ENCODE data around the gene ZNF467.

ZNF467 gene

GRCh38 chr7:149770728-149771636 lies 2.4 kb downstream of the ZNF467 start:
- no peak for DNase-seq (ENCODE audit: low spot score)

- DNase-seq (ENCODE audit: low spot score) = no peak
Observed at GRCh38 chr7:149769915-149770314, 3.5 kb downstream of the ZNF467 start.

- no peak for DNase-seq (ENCODE audit: low spot score)
Observed at GRCh38 chr7:149768931-149769330, 4.5 kb downstream of the ZNF467 start.

- no peak for DNase-seq (ENCODE audit: low spot score)
Observed at GRCh38 chr7:149767068-149767467, 6.3 kb downstream of the ZNF467 start.

GRCh38 chr7:149766135-149766675 lies 7.2 kb downstream of the ZNF467 start:
- no peak for DNase-seq (ENCODE audit: low spot score)

- DNase-seq (ENCODE audit: low spot score) = no peak
Observed at GRCh38 chr7:149765399-149766121, 7.8 kb downstream of the ZNF467 start.

- DNase-seq (ENCODE audit: low spot score) = no peak
Observed at GRCh38 chr7:149764481-149765398, 8.6 kb downstream of the ZNF467 start.

- no peak for DNase-seq (ENCODE audit: low spot score)
Observed at GRCh38 chr7:149763563-149764240, 9.7 kb downstream of the ZNF467 start.

- DNase-seq (ENCODE audit: low spot score) = no peak
Observed at GRCh38 chr7:149762610-149763009, 10.8 kb downstream of the ZNF467 start.

GRCh38 chr7:149762089-149762488 lies 11.3 kb downstream of the ZNF467 start:
- DNase-seq (ENCODE audit: low spot score) = no peak

GRCh38 chr7:149761307-149761706 lies 12.1 kb downstream of the ZNF467 start:
- DNase-seq (ENCODE audit: low spot score) = no peak

GRCh38 chr7:149760538-149760937 lies 12.8 kb downstream of the ZNF467 start:
- no peak for DNase-seq (ENCODE audit: low spot score)

- no peak for DNase-seq (ENCODE audit: low spot score)
Observed at GRCh38 chr7:149759093-149759860, 14.1 kb downstream of the ZNF467 start.

GRCh38 chr7:149753375-149754233 lies 19.8 kb downstream of the ZNF467 start:
- no peak for DNase-seq (ENCODE audit: low spot score)

GRCh38 chr7:149752646-149753045 lies 20.7 kb downstream of the ZNF467 start:
- DNase-seq (ENCODE audit: low spot score) = no peak

GRCh38 chr7:149751043-149751775 lies 22.2 kb downstream of the ZNF467 start:
- DNase-seq (ENCODE audit: low spot score) = no peak

GRCh38 chr7:149750122-149750845 lies 23.1 kb downstream of the ZNF467 start:
- DNase-seq (ENCODE audit: low spot score) = no peak

Measured in germinal center (tissue), 1 donor.